ENCODE data around the gene TMEM95. TPM values are rescaled to one million over a fixed set of nuclear protein-coding genes. Genes with fewer than 3 reads are reported as not detected.
"Not testable (repeated sequence)": the region's sequence is repeated elsewhere in the genome, so short reads cannot be mapped to it uniquely, and the experiment has no call there.

TMEM95 gene
- total RNA-seq, 1 experiment from 2014 or later, result 0.50 TPM

DNA sequence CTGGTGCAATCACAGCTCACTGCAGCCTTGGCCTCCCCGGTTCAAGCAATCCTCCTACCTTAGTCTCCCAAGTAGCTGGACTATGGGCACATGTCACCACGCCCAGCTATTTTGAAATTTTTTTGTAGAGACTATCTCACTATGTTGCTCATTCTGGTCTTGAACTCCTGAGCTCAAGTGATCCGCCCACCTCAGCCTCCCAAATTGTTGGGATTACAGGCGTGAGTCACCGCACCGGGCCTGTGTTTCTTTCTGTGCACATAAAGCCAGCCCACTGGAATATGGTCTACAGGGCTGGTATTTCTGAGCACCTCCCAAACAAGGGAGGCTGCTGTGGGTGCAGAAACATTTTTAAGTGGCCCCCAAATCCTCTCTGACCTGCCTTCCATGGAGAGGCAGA, 8.4 kb downstream of the TMEM95 start:
- Histone ChIP-seq H2AFZ (no peak overlapping the region), H3K27ac (no peak overlapping the region), H4K20me1 (ENCODE audit: insufficient read depth) (no peaks in the 10 kb centered on the region), H3K9me3 (ENCODE audit: insufficient read depth, low read depth) (no peaks in the 10 kb centered on the region), H3K36me3 (ENCODE audit: low read depth) (no peaks in the 10 kb centered on the region), H3F3A (ENCODE audit: insufficient read depth, low read depth) (no peaks in the 10 kb centered on the region), H3K9me2 (ENCODE audit: insufficient read depth) (no peaks in the 10 kb centered on the region), H3K4me1 (replicated peaks; ENCODE audit: insufficient read depth) (no peaks in the 10 kb centered on the region), H3K4me2 (no peak overlapping the region), H3K27me3 (ENCODE audit: insufficient read depth, low read depth) (no peaks in the 10 kb centered on the region), H3K4me3 (no peak overlapping the region), H3K79me2 (ENCODE audit: low read depth) (no peaks in the 10 kb centered on the region)
- POLR2A ChIA-PET (ENCODE audit: unreplicated experiment), result interaction anchor here (0.6 to 0.7 kb wide), 2 partner anchors 172 to 252 kb away, joined by 3 to 6 read pairs; partner anchors contain the start of gene FXR2
- BruUV-seq (replicated peaks), result no TSS peak
- no peak for DNase-seq
- intact Hi-C loops (cut with micrococcal nuclease; ENCODE audit: unreplicated experiment), result no loop called here
- CTCF ChIA-PET, result no interaction called here
- no peak for TF ChIP-seq EZH2 (IDR thresholded peaks at IDR 0.05; ENCODE audit: low read depth)
- TF ChIP-seq, protein P1, sequence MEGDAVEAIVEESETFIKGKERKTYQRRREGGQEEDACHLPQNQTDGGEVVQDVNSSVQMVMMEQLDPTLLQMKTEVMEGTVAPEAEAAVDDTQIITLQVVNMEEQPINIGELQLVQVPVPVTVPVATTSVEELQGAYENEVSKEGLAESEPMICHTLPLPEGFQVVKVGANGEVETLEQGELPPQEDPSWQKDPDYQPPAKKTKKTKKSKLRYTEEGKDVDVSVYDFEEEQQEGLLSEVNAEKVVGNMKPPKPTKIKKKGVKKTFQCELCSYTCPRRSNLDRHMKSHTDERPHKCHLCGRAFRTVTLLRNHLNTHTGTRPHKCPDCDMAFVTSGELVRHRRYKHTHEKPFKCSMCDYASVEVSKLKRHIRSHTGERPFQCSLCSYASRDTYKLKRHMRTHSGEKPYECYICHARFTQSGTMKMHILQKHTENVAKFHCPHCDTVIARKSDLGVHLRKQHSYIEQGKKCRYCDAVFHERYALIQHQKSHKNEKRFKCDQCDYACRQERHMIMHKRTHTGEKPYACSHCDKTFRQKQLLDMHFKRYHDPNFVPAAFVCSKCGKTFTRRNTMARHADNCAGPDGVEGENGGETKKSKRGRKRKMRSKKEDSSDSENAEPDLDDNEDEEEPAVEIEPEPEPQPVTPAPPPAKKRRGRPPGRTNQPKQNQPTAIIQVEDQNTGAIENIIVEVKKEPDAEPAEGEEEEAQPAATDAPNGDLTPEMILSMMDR (conservative IDR thresholded peaks at IDR 0.05), result no peak

DNA sequence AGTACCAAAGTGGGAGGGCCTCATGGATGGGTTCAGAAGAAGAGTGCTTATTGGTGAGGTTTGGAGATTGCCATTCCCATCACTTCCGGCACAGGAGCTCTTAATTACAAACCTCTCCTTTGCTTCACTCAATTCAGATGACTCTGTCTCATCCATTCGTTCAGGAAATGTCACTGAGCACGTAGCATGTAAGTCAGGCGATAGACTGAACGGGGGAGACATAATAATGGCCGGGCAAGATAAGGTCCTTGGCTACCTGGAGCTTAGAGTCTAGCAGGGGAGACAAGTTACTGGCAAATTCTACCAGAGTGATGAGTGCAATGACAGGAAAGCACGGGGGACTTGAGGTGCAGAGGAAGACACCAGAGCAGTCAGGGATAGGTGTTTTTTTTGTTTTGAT, 11.0 kb downstream of the TMEM95 start:
- CTCF ChIA-PET, H2AFZ ChIP-seq: not testable (repeated sequence)

DNA sequence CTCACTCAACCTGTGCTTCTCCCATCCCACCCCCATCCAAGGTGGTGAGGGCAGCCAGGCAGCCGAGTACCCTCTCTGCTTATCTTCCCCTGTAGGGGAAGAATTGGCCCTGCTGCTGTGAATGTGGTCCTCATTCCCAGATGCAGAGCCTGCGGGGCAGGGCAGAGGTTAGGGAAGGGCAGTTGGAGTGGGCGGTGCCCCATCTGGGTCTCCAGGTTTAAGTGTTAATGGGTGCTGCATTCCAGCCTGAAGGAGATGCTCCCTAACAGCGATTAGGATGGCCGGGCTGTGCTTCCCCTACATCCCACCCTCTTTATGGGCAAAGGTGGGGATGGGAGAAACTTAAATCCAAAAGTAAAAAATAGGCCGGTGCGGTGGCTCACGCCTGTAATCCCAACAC, 12.1 kb downstream of the TMEM95 start:
- BruUV-seq (replicated peaks), result no TSS peak
- POLR2A ChIA-PET (ENCODE audit: unreplicated experiment), result no interaction called here
- intact Hi-C loops (cut with micrococcal nuclease; ENCODE audit: unreplicated experiment), result no loop called here

More for the DNA sequence above, 11.0 kb downstream of the TMEM95 start:
- DNase-seq; H3K9me2 ChIP-seq (ENCODE audit: insufficient read depth); H3K27me3 ChIP-seq (ENCODE audit: insufficient read depth, low read depth); POLR2A ChIA-PET (ENCODE audit: unreplicated experiment); H3K27ac ChIP-seq; H3K79me2 ChIP-seq (ENCODE audit: low read depth); H3K4me3 ChIP-seq; H3K36me3 ChIP-seq (ENCODE audit: low read depth); H3K4me2 ChIP-seq; intact Hi-C loops (cut with micrococcal nuclease; ENCODE audit: unreplicated experiment); BruUV-seq (replicated peaks); H3K4me1 ChIP-seq (replicated peaks; ENCODE audit: insufficient read depth); H4K20me1 ChIP-seq (ENCODE audit: insufficient read depth); H3F3A ChIP-seq (ENCODE audit: insufficient read depth, low read depth); H3K9me3 ChIP-seq (ENCODE audit: insufficient read depth, low read depth): not testable (repeated sequence)

More for the DNA sequence above, 12.1 kb downstream of the TMEM95 start:
- no peaks in the 10 kb centered on the region for H3F3A ChIP-seq (ENCODE audit: insufficient read depth, low read depth)
- H4K20me1 ChIP-seq (ENCODE audit: insufficient read depth), result no peaks in the 10 kb centered on the region
- H3K27ac ChIP-seq, result no peak overlapping the region
- H3K4me3 ChIP-seq, result no peak overlapping the region
- CTCF ChIA-PET, result no interaction called here
- no peaks in the 10 kb centered on the region for H3K4me1 ChIP-seq (replicated peaks; ENCODE audit: insufficient read depth)
- H3K79me2 ChIP-seq (ENCODE audit: low read depth), result no peaks in the 10 kb centered on the region
- H3K9me3 ChIP-seq (ENCODE audit: insufficient read depth, low read depth), result no peaks in the 10 kb centered on the region
- H3K9me2 ChIP-seq (ENCODE audit: insufficient read depth), result no peaks in the 10 kb centered on the region
- DNase-seq, result no peak
- H3K4me2 ChIP-seq, result no peak overlapping the region
- no peak overlapping the region for H2AFZ ChIP-seq
- H3K27me3 ChIP-seq (ENCODE audit: insufficient read depth, low read depth), result no peaks in the 10 kb centered on the region
- H3K36me3 ChIP-seq (ENCODE audit: low read depth), result no peaks in the 10 kb centered on the region
- TF ChIP-seq, protein P1 (conservative IDR thresholded peaks at IDR 0.05), result no peak
- no peak for TF ChIP-seq EZH2 (IDR thresholded peaks at IDR 0.05; ENCODE audit: low read depth)
